MG63 (cell line): ENCODE measurements around the gene HUWE1. TPM values are rescaled to one million over a fixed set of nuclear protein-coding genes. Genes with fewer than 3 reads are reported as not detected.
"Not testable (repeated sequence)": the region's sequence is repeated elsewhere in the genome, so short reads cannot be mapped to it uniquely, and the experiment has no call there.

Experiments
- DNase-seq: peaks from one replicate; pipeline ENCODE4 v3.0.0-alpha.2; 2020
- H3K27me3 ChIP-seq: fragments of 250-450 bp; sonication (Bioruptor Pico); 2 replicates; pipeline ENCODE4 v1.5.1; 2020; ENCODE audit warnings: mild to moderate bottlenecking, moderate library complexity
- H3K36me3 ChIP-seq: fragments of 250-450 bp; sonication (Bioruptor Pico); 2 replicates; pipeline ENCODE4 v1.5.1; 2020; ENCODE audit warnings: mild to moderate bottlenecking, moderate library complexity
- H3K4me3 ChIP-seq: fragments of 250-450 bp; sonication (Bioruptor Pico); 2 replicates; pipeline ENCODE4 v1.5.1; 2020; ENCODE audit warnings: mild to moderate bottlenecking, moderate library complexity
- H3K9me3 ChIP-seq: fragments of 250-450 bp; sonication (Bioruptor Pico); 2 replicates; pipeline ENCODE4 v1.5.1; 2020; ENCODE audit warnings: mild to moderate bottlenecking, moderate library complexity
- total RNA-seq: library from RNA; depleted of rRNA; stranded (reverse); fragments of >200 nt; shearing (Covaris generic); gene quantifications from 2 replicates; pipeline ENCODE4 v1.2.3, GENCODE V29; 2014; ENCODE audit warnings: low replicate concordance; rRNA removed

HUWE1 gene
- 41.6 and 42.2 TPM in 2 replicates for total RNA-seq

GRCh38 chrX:53686151-53686885 is at the start of gene HUWE1:
Gene HUWE1 (minus strand): TSS chrX:53686719. CDS start chrX:53654107, 32,612 bp downstream.
- H3K4me3 ChIP-seq, result peak within 1 kb of the TSS; percentile 81
- peaks cover 6% of the 10 kb centered on the region; the same call in 1 of the 2 replicates for H3K36me3 ChIP-seq
- H3K9me3 ChIP-seq, result no peaks in the 10 kb centered on the region
- no peaks in the 10 kb centered on the region for H3K27me3 ChIP-seq
- DNase-seq, result peak; percentile 77

- H3K4me3 ChIP-seq, result no peak overlapping the region
- DNase-seq, result no peak
- no peaks in the 10 kb centered on the region for H3K9me3 ChIP-seq
- H3K36me3 ChIP-seq, result no peaks in the 10 kb centered on the region
- H3K27me3 ChIP-seq, result no peaks in the 10 kb centered on the region
Observed at GRCh38 chrX:53732797-53733196, 46.3 kb upstream of the HUWE1 start.

- H3K36me3 ChIP-seq, result no peaks in the 10 kb centered on the region
- no peak for DNase-seq
- H3K4me3 ChIP-seq, result no peak overlapping the region
- H3K9me3 ChIP-seq, result no peaks in the 10 kb centered on the region
- no peaks in the 10 kb centered on the region for H3K27me3 ChIP-seq
Observed at GRCh38 chrX:53729751-53730150, 43.2 kb upstream of the HUWE1 start.

- Histone ChIP-seq H3K9me3 (no peaks in the 10 kb centered on the region), H3K27me3 (no peaks in the 10 kb centered on the region), H3K4me3 (no peak overlapping the region), H3K36me3 (no peaks in the 10 kb centered on the region)
- DNase-seq, result no peak
Observed at GRCh38 chrX:53728506-53728905, 42.0 kb upstream of the HUWE1 start.

GRCh38 chrX:53724872-53725271 is 38.4 kb upstream of the HUWE1 start:
- no peaks in the 10 kb centered on the region for H3K36me3 ChIP-seq
- no peaks in the 10 kb centered on the region for H3K27me3 ChIP-seq
- no peaks in the 10 kb centered on the region for H3K9me3 ChIP-seq
- no peak overlapping the region for H3K4me3 ChIP-seq
- no peak for DNase-seq

GRCh38 chrX:53723381-53723780 is 36.9 kb upstream of the HUWE1 start:
- Histone ChIP-seq H3K27me3 (no peaks in the 10 kb centered on the region), H3K9me3 (no peaks in the 10 kb centered on the region), H3K36me3 (no peaks in the 10 kb centered on the region), H3K4me3 (no peak overlapping the region)
- no peak for DNase-seq

GRCh38 chrX:53721610-53722009 is 35.1 kb upstream of the HUWE1 start:
- H3K4me3 ChIP-seq, DNase-seq, H3K9me3 ChIP-seq, H3K27me3 ChIP-seq, H3K36me3 ChIP-seq: not testable (repeated sequence)

GRCh38 chrX:53719666-53720065 is 33.1 kb upstream of the HUWE1 start:
- not testable (repeated sequence) for H3K36me3 ChIP-seq, H3K9me3 ChIP-seq, H3K4me3 ChIP-seq, H3K27me3 ChIP-seq, DNase-seq

GRCh38 chrX:53718073-53718472 is 31.6 kb upstream of the HUWE1 start:
- Histone ChIP-seq H3K4me3 (no peak overlapping the region), H3K27me3 (no peaks in the 10 kb centered on the region), H3K9me3 (no peaks in the 10 kb centered on the region), H3K36me3 (no peaks in the 10 kb centered on the region)
- no peak for DNase-seq

GRCh38 chrX:53717205-53717604 is 30.7 kb upstream of the HUWE1 start:
- Histone ChIP-seq H3K36me3 (no peaks in the 10 kb centered on the region), H3K27me3 (no peaks in the 10 kb centered on the region), H3K4me3 (no peak overlapping the region), H3K9me3 (no peaks in the 10 kb centered on the region)
- DNase-seq, result no peak

- Histone ChIP-seq H3K4me3 (no peak overlapping the region), H3K27me3 (no peaks in the 10 kb centered on the region), H3K36me3 (no peaks in the 10 kb centered on the region), H3K9me3 (no peaks in the 10 kb centered on the region)
- DNase-seq, result no peak
Observed at GRCh38 chrX:53716328-53717088, 30.0 kb upstream of the HUWE1 start.

- no peaks in the 10 kb centered on the region for H3K27me3 ChIP-seq
- H3K4me3 ChIP-seq, result no peak overlapping the region
- no peaks in the 10 kb centered on the region for H3K9me3 ChIP-seq
- H3K36me3 ChIP-seq, result no peaks in the 10 kb centered on the region
- DNase-seq, result no peak
Observed at GRCh38 chrX:53715346-53715924, 28.9 kb upstream of the HUWE1 start.

- DNase-seq, result peak; percentile 17
- Histone ChIP-seq H3K36me3 (no peaks in the 10 kb centered on the region), H3K27me3 (no peaks in the 10 kb centered on the region), H3K9me3 (no peaks in the 10 kb centered on the region), H3K4me3 (no peak overlapping the region)
Observed at GRCh38 chrX:53714580-53715345, 28.2 kb upstream of the HUWE1 start.

GRCh38 chrX:53713987-53714579 is 27.6 kb upstream of the HUWE1 start:
- DNase-seq, result no peak
- H3K9me3 ChIP-seq, result no peaks in the 10 kb centered on the region
- H3K27me3 ChIP-seq, result no peaks in the 10 kb centered on the region
- no peaks in the 10 kb centered on the region for H3K36me3 ChIP-seq
- no peak overlapping the region for H3K4me3 ChIP-seq

GRCh38 chrX:53711436-53711835 is 24.9 kb upstream of the HUWE1 start:
- no peak for DNase-seq
- Histone ChIP-seq H3K27me3 (no peaks in the 10 kb centered on the region), H3K36me3 (no peaks in the 10 kb centered on the region), H3K4me3 (no peak overlapping the region), H3K9me3 (no peaks in the 10 kb centered on the region)

GRCh38 chrX:53704854-53705253 is 18.3 kb upstream of the HUWE1 start:
- Histone ChIP-seq H3K27me3 (no peaks in the 10 kb centered on the region), H3K4me3 (no peak overlapping the region), H3K9me3 (no peaks in the 10 kb centered on the region), H3K36me3 (no peaks in the 10 kb centered on the region)
- no peak for DNase-seq
